GM18508 (cell line): ENCODE data around the gene NMT1.
A peak's percentile ranks its signal among the peaks of the same experiment; 100 is the strongest.

Source experiments
- ATAC-seq: cut with Tn5 transposase; IDR thresholded peaks from one replicate; pipeline ENCODE4 v1.9.1; 2021; ENCODE audit warnings: moderate number of reproducible peaks; ENCODE audit not compliant: insufficient read depth, unreplicated experiment

NMT1 gene

DNA sequence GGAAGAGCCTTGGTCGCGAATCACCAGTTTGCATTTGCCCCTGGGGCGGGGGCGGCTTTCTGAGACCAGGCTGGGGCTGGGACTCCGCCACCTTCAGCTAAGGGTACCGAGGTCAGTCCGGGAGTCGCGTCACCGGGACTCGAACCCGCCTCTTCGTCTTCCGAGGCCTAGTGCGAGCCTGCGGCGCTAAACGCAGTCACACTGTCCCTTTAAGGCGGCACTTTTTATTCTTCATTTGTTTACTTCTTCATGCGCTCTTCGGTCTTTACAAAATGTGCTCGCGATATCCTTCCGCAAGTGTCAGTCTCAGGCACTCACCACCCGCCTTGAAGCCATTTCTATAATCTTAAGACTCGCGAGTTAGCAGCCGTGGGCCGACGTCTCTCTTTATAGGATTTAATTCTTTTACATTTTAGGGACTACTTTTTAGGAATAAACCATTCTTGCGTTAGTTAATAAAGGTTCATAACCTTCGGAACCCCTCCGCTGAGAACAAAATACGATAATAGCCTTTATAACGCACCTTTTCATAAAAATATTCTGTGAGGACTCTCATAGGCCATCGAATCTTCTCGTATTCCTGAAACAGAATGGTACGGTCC, 86.6 kb downstream of the NMT1 start:
- peak; percentile 27 for ATAC-seq

DNA sequence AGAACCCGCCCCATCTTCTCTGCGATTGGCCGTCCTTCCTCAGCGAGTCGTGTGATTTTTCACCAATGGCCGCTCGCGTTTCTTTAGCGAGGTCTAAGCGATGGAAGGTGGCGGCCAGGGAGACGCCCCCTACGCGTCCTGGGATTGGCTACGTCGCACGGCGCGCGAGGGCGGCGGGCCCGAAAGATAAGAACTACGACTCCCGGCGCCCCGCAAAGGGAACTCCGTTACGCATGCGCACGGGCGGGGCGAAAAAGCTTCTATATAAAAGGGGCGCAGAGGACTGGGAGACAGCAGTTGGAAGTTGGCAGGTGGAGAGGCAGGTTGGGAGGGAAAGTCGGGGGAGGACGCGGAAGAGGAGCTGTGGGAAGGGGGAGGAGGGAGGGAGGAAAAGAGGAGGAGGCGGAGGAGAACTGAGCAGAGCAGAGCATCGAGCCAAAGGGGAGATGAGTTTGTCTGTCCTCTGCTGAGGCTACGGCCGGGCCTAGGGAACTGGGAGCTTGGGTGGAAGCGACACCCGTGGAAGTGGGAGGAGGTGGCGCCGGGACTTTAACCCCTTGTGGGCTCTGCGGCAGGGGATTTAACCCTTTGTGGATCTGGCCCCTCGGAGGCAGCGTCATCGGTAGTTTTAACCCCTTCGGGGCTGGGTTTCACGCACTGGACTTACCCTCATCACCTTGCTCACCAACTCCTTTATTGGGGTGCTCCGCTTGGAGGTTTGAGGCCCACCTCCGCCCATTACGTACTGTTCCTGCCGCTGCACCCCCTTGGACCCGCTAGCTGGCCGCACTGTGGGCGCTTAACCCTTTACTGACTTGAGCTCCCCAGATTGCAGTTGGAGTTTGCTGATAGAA, 87.3 kb downstream of the NMT1 start, which contains the start of gene HEXIM1:
Gene HEXIM1, plus strand, starts transcription at position 293 of the 854 bp plus-strand sequence. CDS start 716 bp downstream, outside the sequence.
- no peak for ATAC-seq

DNA sequence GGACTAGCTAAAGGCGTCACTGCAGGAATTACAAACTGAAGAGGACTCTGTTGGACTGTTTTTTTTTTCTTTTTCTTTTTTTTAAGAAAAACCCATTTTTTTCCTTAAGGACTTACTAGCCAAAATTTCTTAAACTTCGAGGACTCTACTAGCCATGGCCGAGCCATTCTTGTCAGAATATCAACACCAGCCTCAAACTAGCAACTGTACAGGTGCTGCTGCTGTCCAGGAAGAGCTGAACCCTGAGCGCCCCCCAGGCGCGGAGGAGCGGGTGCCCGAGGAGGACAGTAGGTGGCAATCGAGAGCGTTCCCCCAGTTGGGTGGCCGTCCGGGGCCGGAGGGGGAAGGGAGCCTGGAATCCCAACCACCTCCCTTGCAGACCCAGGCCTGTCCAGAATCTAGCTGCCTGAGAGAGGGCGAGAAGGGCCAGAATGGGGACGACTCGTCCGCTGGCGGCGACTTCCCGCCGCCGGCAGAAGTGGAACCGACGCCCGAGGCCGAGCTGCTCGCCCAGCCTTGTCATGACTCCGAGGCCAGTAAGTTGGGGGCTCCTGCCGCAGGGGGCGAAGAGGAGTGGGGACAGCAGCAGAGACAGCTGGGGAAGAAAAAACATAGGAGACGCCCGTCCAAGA, 88.0 kb downstream of the NMT1 start:
- ATAC-seq, result no peak

DNA sequence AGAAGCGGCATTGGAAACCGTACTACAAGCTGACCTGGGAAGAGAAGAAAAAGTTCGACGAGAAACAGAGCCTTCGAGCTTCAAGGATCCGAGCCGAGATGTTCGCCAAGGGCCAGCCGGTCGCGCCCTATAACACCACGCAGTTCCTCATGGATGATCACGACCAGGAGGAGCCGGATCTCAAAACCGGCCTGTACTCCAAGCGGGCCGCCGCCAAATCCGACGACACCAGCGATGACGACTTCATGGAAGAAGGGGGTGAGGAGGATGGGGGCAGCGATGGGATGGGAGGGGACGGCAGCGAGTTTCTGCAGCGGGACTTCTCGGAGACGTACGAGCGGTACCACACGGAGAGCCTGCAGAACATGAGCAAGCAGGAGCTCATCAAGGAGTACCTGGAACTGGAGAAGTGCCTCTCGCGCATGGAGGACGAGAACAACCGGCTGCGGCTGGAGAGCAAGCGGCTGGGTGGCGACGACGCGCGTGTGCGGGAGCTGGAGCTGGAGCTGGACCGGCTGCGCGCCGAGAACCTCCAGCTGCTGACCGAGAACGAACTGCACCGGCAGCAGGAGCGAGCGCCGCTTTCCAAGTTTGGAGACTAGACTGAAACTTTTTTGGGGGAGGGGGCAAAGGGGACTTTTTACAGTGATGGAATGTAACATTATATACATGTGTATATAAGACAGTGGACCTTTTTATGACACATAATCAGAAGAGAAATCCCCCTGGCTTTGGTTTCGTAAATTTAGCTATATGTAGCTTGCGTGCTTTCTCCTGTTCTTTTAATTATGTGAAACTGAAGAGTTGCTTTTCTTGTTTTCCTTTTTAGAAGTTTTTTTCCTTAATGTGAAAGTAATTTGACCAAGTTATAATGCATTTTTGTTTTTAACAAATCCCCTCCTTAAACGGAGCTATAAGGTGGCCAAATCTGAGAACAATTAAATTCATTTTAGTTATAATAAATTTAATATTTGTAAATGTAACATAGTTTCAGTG, 88.8 kb downstream of the NMT1 start:
- ATAC-seq, result no peak

DNA sequence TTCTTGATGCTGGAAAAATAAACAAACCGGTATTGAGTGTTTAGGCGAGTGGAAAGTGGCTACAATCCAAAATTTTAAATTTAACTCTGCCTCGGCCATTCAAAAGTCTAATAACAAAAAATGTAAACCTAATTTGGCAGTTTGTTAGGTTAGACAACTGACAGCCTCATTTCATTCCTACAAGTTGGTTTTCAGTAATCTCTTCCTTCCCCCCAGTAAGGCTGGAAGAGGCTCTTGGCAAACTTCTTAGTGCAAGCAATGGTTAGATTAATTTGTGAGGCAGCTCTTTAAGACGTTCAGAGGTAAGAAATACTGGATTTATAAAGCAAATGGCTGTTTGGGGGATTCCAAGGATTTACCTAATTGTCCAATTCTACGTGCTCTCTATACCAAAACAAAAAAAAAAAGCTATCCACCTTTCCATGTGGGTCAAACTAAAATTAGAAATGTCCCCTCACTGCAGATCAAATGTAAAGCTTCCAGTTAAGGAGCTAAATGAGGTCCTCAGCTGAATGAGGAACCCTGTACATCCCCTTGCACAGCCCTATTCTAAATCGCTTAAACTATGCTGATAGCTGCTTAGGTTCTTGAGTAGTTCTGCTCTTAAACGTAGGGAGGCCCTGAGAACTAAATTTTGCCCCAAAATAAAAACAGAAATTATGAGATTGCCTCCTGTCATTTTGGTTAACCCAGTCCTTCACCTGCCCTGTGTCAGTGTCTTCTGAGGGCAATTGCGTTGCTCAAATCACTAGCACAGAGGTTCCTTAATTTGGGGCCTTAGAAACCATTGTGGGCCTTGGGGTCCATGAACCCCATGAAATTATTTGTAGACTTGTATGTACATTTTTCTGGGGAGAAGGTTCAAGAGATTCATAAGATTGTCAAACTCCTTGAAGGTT, 90.0 kb downstream of the NMT1 start:
- ATAC-seq, result no peak

DNA sequence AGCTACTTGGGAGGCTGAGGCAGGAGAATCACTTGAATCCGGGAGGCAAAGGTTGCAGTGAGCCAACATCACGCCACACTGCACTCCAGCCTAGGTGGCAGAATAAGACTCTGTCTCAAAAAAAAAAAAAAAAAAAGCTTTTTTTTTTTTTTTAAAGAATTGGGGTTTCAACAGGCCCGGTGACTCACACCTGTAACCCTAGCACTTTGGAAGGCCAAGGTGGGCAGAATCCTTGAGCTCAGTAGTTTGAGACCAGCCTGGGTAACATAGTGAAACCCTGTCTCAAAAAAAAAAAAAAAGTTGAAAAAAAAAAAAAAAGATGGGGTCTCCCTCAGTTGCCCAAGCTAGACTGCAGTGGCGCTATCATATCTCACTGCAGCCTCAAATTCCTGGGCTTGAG, 93.9 kb downstream of the NMT1 start:
- ATAC-seq, result no peak

DNA sequence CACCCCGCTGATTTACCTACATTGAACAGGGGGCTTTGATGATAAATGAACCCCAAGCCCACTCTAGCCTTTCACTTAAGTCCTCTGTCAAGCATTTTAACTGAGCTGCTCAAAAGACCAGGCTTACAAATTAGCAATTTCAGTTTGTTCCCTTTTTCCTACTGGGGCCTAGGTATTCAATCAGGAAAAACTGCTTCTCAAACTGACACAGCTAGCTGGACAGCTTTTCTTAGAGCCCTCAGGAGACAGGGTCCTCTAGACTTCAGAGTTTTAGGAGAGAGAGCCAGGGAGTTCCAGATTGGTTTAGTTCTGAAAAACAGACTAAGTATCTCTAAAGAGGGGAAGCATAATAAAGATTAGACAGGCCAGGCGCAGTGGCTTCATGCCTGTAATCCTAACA, 94.4 kb downstream of the NMT1 start:
- no peak for ATAC-seq

DNA sequence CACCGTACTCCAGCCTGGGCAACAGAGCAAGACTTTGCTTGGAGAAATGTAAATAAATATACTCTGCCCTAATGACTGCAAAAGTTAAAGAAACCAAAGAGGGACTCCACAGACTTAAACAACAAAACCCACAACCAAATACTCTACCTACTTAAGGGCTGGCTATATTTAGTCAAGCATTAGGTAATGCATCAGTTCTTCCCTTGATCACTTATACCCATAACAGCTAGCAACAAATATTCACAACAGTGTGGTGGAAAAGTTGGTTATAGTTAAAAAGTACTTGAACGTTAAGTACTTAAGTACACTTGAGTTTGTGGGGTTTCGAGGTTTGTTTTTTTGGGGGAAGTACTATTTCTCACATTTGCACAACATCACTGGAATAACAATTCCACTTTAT, 95.1 kb downstream of the NMT1 start:
- no peak for ATAC-seq
